Endometrial microvascular endothelial cells (primary cell): ENCODE measurements around the gene SPATA31A6. TPM values are rescaled to one million over a fixed set of nuclear protein-coding genes. Genes with fewer than 3 reads are reported as not detected.
"Not testable (repeated sequence)": the region's sequence is repeated elsewhere in the genome, so short reads cannot be mapped to it uniquely, and the experiment has no call there.

Source experiments
- in situ Hi-C: cut with HindIII; loops from 2 replicates; pipeline ENCODE4 v1.10.0; 2017; ENCODE audit warnings: low sequenced_read_pairs, low pct_unique_long_range_greater_than_20kb; ENCODE audit errors: inconsistent ontology term
- total RNA-seq: library from RNA; depleted of rRNA; stranded (reverse); fragments of >200 nt; gene quantifications from one replicate; pipeline ENCODE4 v1.2.3, GENCODE V29; 2015; ENCODE audit errors: inconsistent ontology term

Gene SPATA31A6
- not detected for total RNA-seq

DNA sequence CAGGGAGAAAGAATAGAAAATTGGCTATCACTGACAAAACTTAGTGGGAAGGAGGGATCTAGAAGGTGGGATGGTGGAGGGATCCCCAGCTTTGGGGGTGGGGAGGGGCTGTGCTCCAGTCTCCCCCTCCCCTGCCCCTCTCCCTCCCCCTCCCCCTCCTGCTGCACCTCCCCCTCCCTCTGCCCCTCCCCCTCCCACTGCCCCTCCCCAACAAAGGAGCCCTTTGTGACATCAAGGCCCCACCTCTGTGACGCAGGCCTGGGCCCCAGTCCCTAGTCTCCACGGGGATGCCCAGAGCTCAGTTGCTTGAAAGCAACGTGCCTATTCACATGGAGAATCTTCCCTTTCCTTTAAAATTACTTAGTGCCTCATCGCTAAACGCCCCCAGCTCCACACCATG, at the start of gene SPATA31A6:
SPATA31A6 (plus strand) TSS at position 301 of the 400 bp plus-strand sequence; CDS start at position 330, 29 bp downstream.
- in situ Hi-C loops: not testable (repeated sequence)

GRCh38 chr9:42160299-42160698, 23.2 kb upstream of the SPATA31A6 start:
- in situ Hi-C loops: not testable (repeated sequence)

- in situ Hi-C loops: not testable (repeated sequence)
Measured at GRCh38 chr9:42219861-42220260, 36.4 kb downstream of the SPATA31A6 start.

DNA sequence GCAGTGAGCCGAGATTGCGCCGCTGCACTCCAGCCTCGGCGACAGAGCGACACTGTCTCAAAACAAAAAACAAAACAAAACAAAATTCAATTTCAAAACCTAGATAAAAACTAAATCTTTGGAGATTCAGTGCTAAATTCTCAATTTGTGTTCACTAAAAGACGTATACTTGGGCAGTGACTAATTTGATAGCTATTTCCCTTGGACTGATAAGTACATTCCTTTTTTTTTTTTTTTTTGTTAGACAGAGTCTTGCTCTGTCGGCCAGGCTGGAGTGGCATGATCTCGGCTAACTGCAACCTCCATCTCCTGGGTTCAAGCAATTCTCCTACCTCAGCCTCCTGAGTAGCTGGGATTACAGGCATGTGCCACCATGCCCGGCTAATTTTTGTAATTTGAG, 39.8 kb downstream of the SPATA31A6 start:
- in situ Hi-C loops: not testable (repeated sequence)

- in situ Hi-C loops: not testable (repeated sequence)
Measured at GRCh38 chr9:42233031-42233430, 49.6 kb downstream of the SPATA31A6 start.

- in situ Hi-C loops: not testable (repeated sequence)
Measured at GRCh38 chr9:42234610-42235009, 51.2 kb downstream of the SPATA31A6 start.

GRCh38 chr9:42235352-42235991, 52.0 kb downstream of the SPATA31A6 start:
- in situ Hi-C loops: not testable (repeated sequence)

DNA sequence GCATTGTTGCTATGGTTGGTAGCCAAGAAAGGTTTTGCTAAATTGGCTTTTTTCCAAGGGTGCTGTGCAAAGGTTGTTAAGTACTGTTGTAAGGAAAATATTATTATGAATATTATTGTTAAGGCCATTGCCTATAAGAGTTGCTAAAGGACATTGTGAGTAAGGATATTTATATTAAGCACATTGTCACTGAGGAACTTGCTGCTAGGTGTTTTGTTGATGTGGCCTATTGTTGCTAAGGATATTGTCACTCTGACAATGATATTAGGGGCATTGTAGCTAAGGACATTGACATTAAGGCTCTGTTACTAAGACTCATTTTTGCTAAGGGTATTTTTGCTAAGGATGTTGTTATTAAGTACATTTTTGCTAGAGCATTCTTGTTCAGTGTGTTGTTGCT, 52.6 kb downstream of the SPATA31A6 start:
- in situ Hi-C loops: not testable (repeated sequence)

GRCh38 chr9:42237381-42237780, 53.9 kb downstream of the SPATA31A6 start:
- in situ Hi-C loops: not testable (repeated sequence)

DNA sequence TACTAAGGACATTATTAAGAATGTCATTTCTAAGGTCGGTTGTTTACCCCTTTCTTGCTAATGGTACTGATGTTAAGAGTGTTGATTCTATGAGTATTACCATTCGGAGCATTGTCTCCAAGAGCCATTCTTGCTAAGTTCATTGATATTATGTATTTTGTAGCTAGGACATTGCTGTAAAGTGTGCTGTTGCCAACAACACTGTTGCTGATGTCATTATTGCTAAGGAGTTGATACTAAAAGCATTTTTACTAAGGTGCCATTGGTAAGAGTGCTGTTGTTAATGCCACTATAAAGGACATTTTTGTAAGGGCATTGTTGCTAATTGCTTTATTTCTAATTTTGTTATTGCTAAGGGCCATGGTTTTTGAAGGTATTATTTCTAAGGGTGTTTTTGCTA, 55.4 kb downstream of the SPATA31A6 start:
- in situ Hi-C loops: not testable (repeated sequence)

Other genes starting within 250 kb of the SPATA31A6 start
- 15.7 TPM for gene CNTNAP3B, start 54.2 kb upstream of the SPATA31A6 start, total RNA-seq